HepG2 (cell line): ENCODE measurements around the gene IL3RA. TPM values are rescaled to one million over a fixed set of nuclear protein-coding genes. Genes with fewer than 3 reads are reported as not detected.

Experiments
- ATAC-seq: fragments of 200-7000 bp; cut with Tn5 transposase; 3 replicates; pipeline ENCODE4 v1.9.1; 2020; ENCODE audit warnings: mild to moderate bottlenecking, moderate library complexity
- BruUV-seq: library from RNA; stranded (reverse); fragments of 400-500 nt; replicated peaks from 2 replicates; lab custom pipeline; 2021; lab: Mats Ljungman, UMichigan
- CTCF ChIA-PET: fragments of 300-600 bp; formaldehyde crosslinking; extraction: SDS; loops from one replicate; lab custom pipeline; 2021; ENCODE audit warnings: low total read pairs, inconsistent platforms, low intra/inter-chr PET ratio; lab: Yijun Ruan, JAX
- POLR2A ChIA-PET: fragments of 350-600 bp; sonication (Branson Sonifier 250); formaldehyde crosslinking; loops from one replicate; lab custom pipeline; 2020; ENCODE audit warnings: antibody characterized with exemption, inconsistent platforms; lab: Yijun Ruan, JAX
- DNase-seq: peaks from one replicate; pipeline ENCODE4 v3.0.0-alpha.2; 2015; ENCODE audit warnings: low spot score
- FAIRE-seq: peaks from 3 replicates; lab custom pipeline; 2011; peaks lifted over from hg19 to GRCh38; lab: Jason Lieb, UNC
- H2AFZ ChIP-seq: one replicate; pipeline ENCODE4 v1.6.1; 2011; ENCODE audit warnings: low read length, inconsistent platforms
- H3K27ac ChIP-seq: fragments of 300-600 bp; 3 replicates; pipeline ENCODE4 v1.8.0; 2011; ENCODE audit warnings: mixed run types, mild to moderate bottlenecking, mixed read lengths, low read length, inconsistent platforms; ENCODE audit not compliant: insufficient read depth; ENCODE audit errors: extremely low read length
- H3K27me3 ChIP-seq, 2 experiments: fragments of 200-600 bp in 1 of 2; 2 replicates in 1 of 2; 3 replicates in 1 of 2; pipeline versions ENCODE4 v1.6.0 to v1.8.0; 2011; ENCODE audit warnings: low read length in 2 of 2, mild to moderate bottlenecking in 2 of 2, moderate library complexity in 2 of 2, inconsistent platforms in 1 of 2; ENCODE audit not compliant: insufficient read depth in 2 of 2, control insufficient read depth in 1 of 2
- H3K36me3 ChIP-seq, 2 experiments: fragments of 200-600 bp in 1 of 2; replicated peaks in 1 of 2; 2 replicates in 1 of 2; 3 replicates in 1 of 2; pipeline versions ENCODE4 v1.5.1 to v1.8.0; 2011; ENCODE audit warnings: low read length in 2 of 2, inconsistent platforms in 1 of 2; ENCODE audit not compliant: insufficient read depth in 2 of 2, control insufficient read depth in 1 of 2
- H3K4me1 ChIP-seq: 2 replicates; pipeline ENCODE4 v1.5.1; 2012; ENCODE audit warnings: low read length, inconsistent platforms; ENCODE audit not compliant: insufficient read depth
- H3K4me2 ChIP-seq: 2 replicates; pipeline ENCODE4 v1.6.0; 2011; ENCODE audit warnings: low read depth, low read length, inconsistent platforms
- H3K4me3 ChIP-seq, 3 experiments: fragments of 200-600 bp in 1 of 3; sonication (generic), shearing (Covaris generic) in 1 of 3; replicated peaks in 1 of 3; 2 replicates each; pipeline ENCODE4 v1.5.1; 2011 to 2016; ENCODE audit warnings: low read length in 3 of 3, inconsistent platforms in 2 of 3, low read depth in 2 of 3, mild to moderate bottlenecking in 2 of 3, control low read depth in 1 of 3, mixed read lengths in 1 of 3; ENCODE audit not compliant: insufficient read depth in 1 of 3
- H3K79me2 ChIP-seq: one replicate; pipeline ENCODE4 v1.6.1; 2011; ENCODE audit warnings: low read length, inconsistent platforms; ENCODE audit not compliant: insufficient read depth
- H3K9ac ChIP-seq: 2 replicates; pipeline ENCODE4 v1.6.0; 2011; ENCODE audit warnings: mild to moderate bottlenecking, low read depth, low read length, inconsistent platforms; ENCODE audit not compliant: insufficient read depth
- H3K9me3 ChIP-seq: 2 replicates; pipeline ENCODE4 v1.5.1; 2012; ENCODE audit warnings: mild to moderate bottlenecking, low read length
- H4K20me1 ChIP-seq: 2 replicates; pipeline ENCODE4 v1.6.0; 2011; ENCODE audit warnings: inconsistent platforms, mild to moderate bottlenecking, low read length, moderate library complexity; ENCODE audit not compliant: insufficient read depth
- AGO1 ChIP-seq: fragments of 200-400 bp; formaldehyde crosslinking; IDR thresholded peaks from 2 replicates; pipeline ENCODE4 v1.6.1; 2017; ENCODE audit warnings: mild to moderate bottlenecking, low read depth, low read length, moderate library complexity; ENCODE audit not compliant: poor library complexity, severe bottlenecking
- BORCS8-MEF2B ChIP-seq: sonication (generic); formaldehyde crosslinking; IDR thresholded peaks from 2 replicates; pipeline ENCODE4 v1.8.0; 2022; ENCODE audit warnings: mild to moderate bottlenecking, missing genetic modification reagents
- ELF4 ChIP-seq: sonication (generic); formaldehyde crosslinking; IDR thresholded peaks from 2 replicates; pipeline ENCODE4 v1.5.0; 2020; ENCODE audit warnings: missing genetic modification reagents, mild to moderate bottlenecking, moderate library complexity, borderline replicate concordance
- NCOR1 ChIP-seq: fragments of 200-600 bp; sonication (generic); IDR thresholded peaks from 2 replicates; pipeline ENCODE4 v1.7.0; 2017; ENCODE audit warnings: antibody characterized with exemption, low read length, borderline replicate concordance
- SRSF4 ChIP-seq: fragments of 200-400 bp; formaldehyde crosslinking; IDR thresholded peaks from one replicate; pipeline ENCODE4 v1.6.1; 2018; ENCODE audit warnings: mild to moderate bottlenecking, low read depth, low read length, moderate library complexity; ENCODE audit not compliant: poor library complexity, severe bottlenecking
- TOE1 ChIP-seq: sonication (generic); formaldehyde crosslinking; IDR thresholded peaks from 2 replicates; pipeline ENCODE4 v1.4.0; 2020; ENCODE audit warnings: mild to moderate bottlenecking, missing genetic modification reagents
- ZBTB7B ChIP-seq: sonication (generic); formaldehyde crosslinking; IDR thresholded peaks from 2 replicates; pipeline ENCODE4 v1.4.0; 2020; ENCODE audit warnings: missing genetic modification reagents
- ZFAT ChIP-seq: sonication (generic); formaldehyde crosslinking; conservative IDR thresholded peaks from 2 replicates; pipeline ENCODE4 v1.8.1; 2023; ENCODE audit warnings: missing genetic modification reagents, inconsistent platforms
- ZNF143 ChIP-seq: sonication (generic); formaldehyde crosslinking; IDR thresholded peaks from 2 replicates; pipeline ENCODE4 v1.4.0; 2020; ENCODE audit warnings: missing genetic modification reagents
- ZNF264 ChIP-seq: sonication (generic); formaldehyde crosslinking; IDR thresholded peaks from 2 replicates; pipeline ENCODE4 v1.4.0; 2020; ENCODE audit warnings: missing genetic modification reagents
- ZNF280D ChIP-seq: sonication (generic); formaldehyde crosslinking; IDR thresholded peaks from 2 replicates; pipeline ENCODE4 v1.5.1; 2020; ENCODE audit warnings: mild to moderate bottlenecking, missing genetic modification reagents
- ZNF317 ChIP-seq: sonication (generic); formaldehyde crosslinking; IDR thresholded peaks from 2 replicates; pipeline ENCODE4 v1.5.0; 2020; ENCODE audit warnings: mild to moderate bottlenecking, missing genetic modification reagents
- ZNF343 ChIP-seq: sonication (generic); formaldehyde crosslinking; IDR thresholded peaks from 2 replicates; pipeline ENCODE4 v1.4.0; 2020; ENCODE audit warnings: mild to moderate bottlenecking, missing genetic modification reagents
- ZNF7 ChIP-seq: IDR thresholded peaks from 2 replicates; pipeline ENCODE4 v1.6.1; 2016; ENCODE audit warnings: missing biosample characterization, missing genetic modification reagents
- ZNF879 ChIP-seq: sonication (generic); formaldehyde crosslinking; IDR thresholded peaks from 2 replicates; pipeline ENCODE4 v1.8.1; 2023; ENCODE audit warnings: missing genetic modification reagents
- WGBS: methylation state at CpG from one replicate; pipeline ENCODE4 v1.1.6; 2017; ENCODE audit warnings: low lambda C conversion rate; 5-methylcytosine and 5-hydroxymethylcytosine counted together
- in situ Hi-C: cut with HindIII; loops from 2 replicates; pipeline ENCODE4 v1.10.0; 2017; ENCODE audit warnings: low pct_unique_long_range_greater_than_20kb; ENCODE audit not compliant: extremely low pct_ligation_motif_present
- intact Hi-C: fragments of 100-400 bp; cut with micrococcal nuclease; formaldehyde crosslinking; loops from one replicate; pipeline ENCODE4 v1.10.0; 2022; ENCODE audit not compliant: unreplicated experiment
- polyA plus RNA-seq, 8 experiments: library from polyadenylated mRNA; depleted of rRNA in 3 of 8; stranded (reverse) in 7 of 8; unstranded in 1 of 8; fragments of >200 nt; fragmentation: Illumina TruSeq in 4 of 8; extraction: Trizol in 4 of 8; gene quantifications; 2 replicates each; pipeline versions ENCODE4 v1.2.1 to v1.2.3, GENCODE V29; 2011 to 2016; ENCODE audit warnings: low read depth in 4 of 8, missing spikeins in 1 of 8, mixed read lengths in 1 of 8; ENCODE audit not compliant: insufficient read depth in 1 of 8
- total RNA-seq, 5 experiments: library from RNA; depleted of rRNA; stranded (reverse); fragments of >200 nt; fragmentation: Illumina TruSeq; extraction: Trizol; gene quantifications; 2 replicates each; pipeline ENCODE4 v1.2.3, GENCODE V29; 2016; ENCODE audit warnings: low read depth in 1 of 5
- TF ChIP-seq, protein P1 (sequence below): sonication (generic); formaldehyde crosslinking; IDR thresholded peaks from 2 replicates; pipeline ENCODE4 v1.8.0; 2022; ENCODE audit warnings: low read depth, missing genetic modification reagents
- TF ChIP-seq, protein P2 (sequence below): sonication (generic); formaldehyde crosslinking; IDR thresholded peaks from 2 replicates; pipeline ENCODE4 v1.8.1; 2023; ENCODE audit warnings: mild to moderate bottlenecking, missing genetic modification reagents

IL3RA gene
- total and polyA plus RNA-seq, 2 of the 13 experiments (the other 11 are each of a cell fraction or from before 2014, with no cell fraction given) = not detected

- Histone ChIP-seq H3K27ac (no peak overlapping the region), H3K9me3 (no peaks in the 10 kb centered on the region), H3K9ac (no peak overlapping the region), H3K4me1 (peaks cover 34% of the 10 kb centered on the region), H3K4me2 (no peak overlapping the region), H3K79me2 (peaks cover 14% of the 10 kb centered on the region), H3K36me3 (peaks cover 2 to 14% of the 10 kb centered on the region in 2 experiments; a peak in 3 of 5 replicates), H3K27me3 (no peaks in the 10 kb centered on the region)
- FAIRE-seq (no peak), ATAC-seq (no peak)
- no TSS peak for BruUV-seq
- POLR2A ChIA-PET = no interaction called here
- in situ Hi-C loops (no loop called here), intact Hi-C loops (no loop called here)
- WGBS = 90% methylated on average over 9 of the region's 15 CpGs
- TF ChIP-seq TOE1 (CRISPR knock-in tag) (no peak), BORCS8-MEF2B (CRISPR knock-in tag) (no peak), AGO1 (no peak), ZNF317 (CRISPR knock-in tag) (no peak), NCOR1 (no peak), ZNF143 (no peak), ELF4 (CRISPR knock-in tag) (no peak), SRSF4 (no peak), ZNF7 (CRISPR knock-in tag) (no peak), ZNF280D (CRISPR knock-in tag) (no peak), ZNF879 (no peak), ZFAT (CRISPR knock-in tag) (no peak), ZNF264 (CRISPR knock-in tag) (no peak), ZNF343 (CRISPR knock-in tag) (no peak), ZBTB7B (CRISPR knock-in tag) (no peak)
- TF ChIP-seq, protein P1, sequence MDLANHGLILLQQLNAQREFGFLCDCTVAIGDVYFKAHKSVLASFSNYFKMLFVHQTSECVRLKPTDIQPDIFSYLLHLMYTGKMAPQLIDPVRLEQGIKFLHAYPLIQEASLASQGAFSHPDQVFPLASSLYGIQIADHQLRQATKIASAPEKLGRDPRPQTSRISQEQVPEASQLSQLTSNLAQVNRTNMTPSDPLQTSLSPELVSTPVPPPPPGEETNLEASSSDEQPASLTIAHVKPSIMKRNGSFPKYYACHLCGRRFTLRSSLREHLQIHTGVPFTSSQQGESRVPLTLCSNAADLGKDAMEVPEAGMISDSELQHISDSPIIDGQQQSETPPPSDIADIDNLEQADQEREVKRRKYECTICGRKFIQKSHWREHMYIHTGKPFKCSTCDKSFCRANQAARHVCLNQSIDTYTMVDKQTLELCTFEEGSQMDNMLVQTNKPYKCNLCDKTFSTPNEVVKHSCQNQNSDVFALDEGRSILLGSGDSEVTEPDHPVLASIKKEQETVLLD (CRISPR knock-in tag) = no peak
- TF ChIP-seq, protein P2, sequence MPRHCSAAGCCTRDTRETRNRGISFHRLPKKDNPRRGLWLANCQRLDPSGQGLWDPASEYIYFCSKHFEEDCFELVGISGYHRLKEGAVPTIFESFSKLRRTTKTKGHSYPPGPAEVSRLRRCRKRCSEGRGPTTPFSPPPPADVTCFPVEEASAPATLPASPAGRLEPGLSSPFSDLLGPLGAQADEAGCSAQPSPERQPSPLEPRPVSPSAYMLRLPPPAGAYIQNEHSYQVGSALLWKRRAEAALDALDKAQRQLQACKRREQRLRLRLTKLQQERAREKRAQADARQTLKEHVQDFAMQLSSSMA (CRISPR knock-in tag) = no peak
- TF ChIP-seq, all 625 proteins: peak for 0
- CTCF ChIA-PET = no interaction called here
- Histone ChIP-seq H3K4me3 (no peak overlapping the region), H4K20me1 (peaks cover 11% of the 10 kb centered on the region; the same call in 1 of the 2 replicates), H2AFZ (no peak overlapping the region)
- DNase-seq = no peak
Observed at GRCh38 chrX:1397001-1397400, 60.4 kb downstream of the IL3RA start.
